HFFc6 (cell line): Measurements from ENCODE around the gene GPX4. TPM values are rescaled to one million over a fixed set of nuclear protein-coding genes. Genes with fewer than 3 reads are reported as not detected.
"Not testable (repeated sequence)": the region's sequence is repeated elsewhere in the genome, so short reads cannot be mapped to it uniquely, and the experiment has no call there.

Experiments used
- DNase-seq: peaks from one replicate; pipeline ENCODE4 v3.0.0-alpha.2; 2018
- H3K27ac Mint-ChIP-seq: 2 replicates; pipeline ENCODE4 v1.8.0; 2020; ENCODE audit warnings: mild to moderate bottlenecking, mixed read lengths
- H3K27me3 Mint-ChIP-seq: 2 replicates; pipeline ENCODE4 v1.8.0; 2021; ENCODE audit warnings: mild to moderate bottlenecking, moderate library complexity, mixed read lengths; ENCODE audit not compliant: insufficient read depth
- H3K36me3 Mint-ChIP-seq: 2 replicates; pipeline ENCODE4 v1.8.0; 2021; ENCODE audit warnings: low read depth, mixed read lengths
- H3K4me1 Mint-ChIP-seq: 2 replicates; pipeline ENCODE4 v1.8.0; 2020; ENCODE audit warnings: low read depth, mixed read lengths
- H3K4me3 Mint-ChIP-seq: 2 replicates; pipeline ENCODE4 v1.8.0; 2020; ENCODE audit warnings: mild to moderate bottlenecking, moderate library complexity, mixed read lengths
- H3K9me3 Mint-ChIP-seq: 2 replicates; pipeline ENCODE4 v1.8.0; 2020; ENCODE audit warnings: mild to moderate bottlenecking, mixed read lengths
- CTCF ChIP-seq: fragments of 200-600 bp; sonication (generic); IDR thresholded peaks from 2 replicates; pipeline ENCODE4 v1.5.0; 2021; ENCODE audit warnings: antibody characterized with exemption, mild to moderate bottlenecking
- total RNA-seq, 6 experiments: library from RNA; stranded (reverse); fragmentation: NEBNext Ultra II Directional; extraction: Animal tissue kit (Norgen Biotek cat#: 25700); gene quantifications; 2 replicates in 1 of 6; 3 replicates in 5 of 6; pipeline ENCODE4 v1.2.3, GENCODE V29; 2021

Gene GPX4
- total RNA-seq, 6 experiments from 2014 or later: 193 to 237 (median 223) TPM

- H3K27me3 Mint-ChIP-seq: peaks cover 3% of the 10 kb centered on the region
- DNase-seq: no peak
- no peak for TF ChIP-seq CTCF
- H3K4me3 Mint-ChIP-seq: no peak overlapping the region
- H3K9me3 Mint-ChIP-seq: no peaks in the 10 kb centered on the region
- no peak overlapping the region for H3K27ac Mint-ChIP-seq
- no peaks in the 10 kb centered on the region for H3K36me3 Mint-ChIP-seq
- H3K4me1 Mint-ChIP-seq: no peaks in the 10 kb centered on the region
Measured at GRCh38 chr19:1111641-1112267, 8.0 kb downstream of the GPX4 start.

- Mint-ChIP-seq H3K36me3 (no peaks in the 10 kb centered on the region), H3K4me3 (no peak overlapping the region), H3K27me3 (peaks cover 3% of the 10 kb centered on the region), H3K27ac (no peak overlapping the region), H3K4me1 (no peaks in the 10 kb centered on the region), H3K9me3 (no peaks in the 10 kb centered on the region)
- DNase-seq: no peak
- no peak for TF ChIP-seq CTCF
Measured at GRCh38 chr19:1112268-1113029, 8.7 kb downstream of the GPX4 start.

GRCh38 chr19:1113030-1113985 lies 9.5 kb downstream of the GPX4 start:
- Mint-ChIP-seq H3K4me3 (no peak overlapping the region), H3K36me3 (no peaks in the 10 kb centered on the region), H3K27ac (no peak overlapping the region; the same call in 1 of the 2 replicates), H3K4me1 (no peaks in the 10 kb centered on the region), H3K9me3 (no peaks in the 10 kb centered on the region), H3K27me3 (peaks cover 5% of the 10 kb centered on the region)
- DNase-seq: peak; percentile 92
- peak; percentile 94 for TF ChIP-seq CTCF

GRCh38 chr19:1113986-1114483 lies 10.2 kb downstream of the GPX4 start:
- H3K4me1 Mint-ChIP-seq: no peaks in the 10 kb centered on the region
- no peak overlapping the region for H3K4me3 Mint-ChIP-seq
- TF ChIP-seq CTCF: no peak
- peaks cover 6% of the 10 kb centered on the region for H3K27me3 Mint-ChIP-seq
- no peaks in the 10 kb centered on the region for H3K36me3 Mint-ChIP-seq
- H3K27ac Mint-ChIP-seq: no peak overlapping the region; the same call in 1 of the 2 replicates
- no peak for DNase-seq
- no peaks in the 10 kb centered on the region for H3K9me3 Mint-ChIP-seq

GRCh38 chr19:1114728-1115127 lies 10.9 kb downstream of the GPX4 start:
- H3K4me1 Mint-ChIP-seq, H3K36me3 Mint-ChIP-seq, H3K4me3 Mint-ChIP-seq, H3K9me3 Mint-ChIP-seq, H3K27ac Mint-ChIP-seq, H3K27me3 Mint-ChIP-seq, DNase-seq: not testable (repeated sequence)
